HepG2 (cell line): ENCODE results near the gene SERPIND1. TPM values are rescaled to one million over a fixed set of nuclear protein-coding genes. Genes with fewer than 3 reads are reported as not detected.

Experiments
- CENPX ChIP-seq: sonication (generic); formaldehyde crosslinking; IDR thresholded peaks from 2 replicates; pipeline ENCODE4 v1.9.0; 2021; ENCODE audit warnings: mild to moderate bottlenecking, missing genetic modification reagents, moderate library complexity
- ELF4 ChIP-seq: sonication (generic); formaldehyde crosslinking; IDR thresholded peaks from 2 replicates; pipeline ENCODE4 v1.5.0; 2020; ENCODE audit warnings: missing genetic modification reagents, mild to moderate bottlenecking, moderate library complexity, borderline replicate concordance
- FOXA1 ChIP-seq, 2 experiments: fragments of 450-650 bp in 1 of 2; sonication (generic) in 1 of 2; formaldehyde crosslinking in 1 of 2; IDR thresholded peaks; 2 replicates each; pipeline versions ENCODE4 v1.4.0 to v1.6.1; 2016 to 2020; ENCODE audit warnings: missing genetic modification reagents in 1 of 2
- FOXP1 ChIP-seq, 2 experiments: fragments of 450-650 bp in 1 of 2; IDR thresholded peaks; 2 replicates each; pipeline ENCODE4 v1.6.1; 2017 to 2018; ENCODE audit warnings: antibody characterized with exemption in 1 of 2
- GFI1 ChIP-seq: sonication (generic); formaldehyde crosslinking; IDR thresholded peaks from 2 replicates; pipeline ENCODE4 v1.5.0; 2020; ENCODE audit warnings: missing genetic modification reagents, mild to moderate bottlenecking, borderline replicate concordance
- HDAC1 ChIP-seq: sonication (generic); formaldehyde crosslinking; IDR thresholded peaks from 2 replicates; pipeline ENCODE4 v1.5.1; 2020; ENCODE audit warnings: mild to moderate bottlenecking, missing genetic modification reagents
- KDM6A ChIP-seq: IDR thresholded peaks from 2 replicates; pipeline ENCODE4 v1.6.1; 2016; ENCODE audit warnings: low read depth
- MBNL3 ChIP-seq: fragments of 250-450 bp; sonication (Bioruptor Pico); conservative IDR thresholded peaks from 2 replicates; pipeline ENCODE4 v1.8.0; 2022; ENCODE audit warnings: mild to moderate bottlenecking, inconsistent platforms
- MED1 ChIP-seq: sonication (generic); formaldehyde crosslinking; IDR thresholded peaks from 2 replicates; pipeline ENCODE4 v1.4.0; 2020; ENCODE audit warnings: missing genetic modification reagents
- MZF1 ChIP-seq: sonication (generic); formaldehyde crosslinking; IDR thresholded peaks from 2 replicates; pipeline ENCODE4 v1.8.1; 2023; ENCODE audit warnings: mild to moderate bottlenecking, missing genetic modification reagents, borderline replicate concordance
- NFE2 ChIP-seq: sonication (generic); formaldehyde crosslinking; IDR thresholded peaks from 2 replicates; pipeline ENCODE4 v1.4.0; 2020; ENCODE audit warnings: missing genetic modification reagents
- NFRKB ChIP-seq: fragments of 450-650 bp; IDR thresholded peaks from 2 replicates; pipeline ENCODE4 v1.6.1; 2017
- SALL1 ChIP-seq: sonication (generic); formaldehyde crosslinking; IDR thresholded peaks from 2 replicates; pipeline ENCODE4 v1.8.0; 2022; ENCODE audit warnings: mild to moderate bottlenecking, missing genetic modification reagents
- SNAI1 ChIP-seq: sonication (generic); formaldehyde crosslinking; IDR thresholded peaks from 2 replicates; pipeline ENCODE4 v1.5.0; 2020; ENCODE audit warnings: mild to moderate bottlenecking, missing genetic modification reagents, borderline replicate concordance
- TCF7L2 ChIP-seq: IDR thresholded peaks from 2 replicates; pipeline ENCODE4 v1.6.1; 2011; ENCODE audit warnings: mild to moderate bottlenecking, low read depth, low read length, moderate library complexity
- TEAD2 ChIP-seq: sonication (generic); formaldehyde crosslinking; IDR thresholded peaks from 2 replicates; pipeline ENCODE4 v1.9.0; 2021; ENCODE audit warnings: missing genetic modification reagents
- ZNF251 ChIP-seq: sonication (generic); formaldehyde crosslinking; IDR thresholded peaks from 2 replicates; pipeline ENCODE4 v1.9.0; 2021; ENCODE audit warnings: mild to moderate bottlenecking, missing genetic modification reagents
- ZNF432 ChIP-seq: sonication (generic); formaldehyde crosslinking; IDR thresholded peaks from 2 replicates; pipeline ENCODE4 v1.5.0; 2020; ENCODE audit warnings: missing genetic modification reagents, mild to moderate bottlenecking, borderline replicate concordance
- ZNF644 ChIP-seq: IDR thresholded peaks from 2 replicates; pipeline ENCODE4 v1.6.1; 2016; ENCODE audit warnings: low read depth
- ZNF7 ChIP-seq: IDR thresholded peaks from 2 replicates; pipeline ENCODE4 v1.6.1; 2016; ENCODE audit warnings: missing biosample characterization, missing genetic modification reagents
- ZNF709 ChIP-seq: sonication (generic); formaldehyde crosslinking; IDR thresholded peaks from 2 replicates; pipeline ENCODE4 v1.5.0; 2020; ENCODE audit warnings: mild to moderate bottlenecking, missing genetic modification reagents
- ZNF878 ChIP-seq: sonication (generic); formaldehyde crosslinking; IDR thresholded peaks from 2 replicates; pipeline ENCODE4 v1.8.1; 2023; ENCODE audit warnings: mild to moderate bottlenecking, missing genetic modification reagents, moderate library complexity
- ZSCAN29 ChIP-seq: sonication (generic); formaldehyde crosslinking; conservative IDR thresholded peaks from 2 replicates; pipeline ENCODE4 v1.4.0; 2020; ENCODE audit warnings: mild to moderate bottlenecking, missing genetic modification reagents
- polyA plus RNA-seq, 8 experiments: library from polyadenylated mRNA; depleted of rRNA in 3 of 8; stranded (reverse) in 7 of 8; unstranded in 1 of 8; fragments of >200 nt; fragmentation: Illumina TruSeq in 4 of 8; extraction: Trizol in 4 of 8; gene quantifications; 2 replicates each; pipeline versions ENCODE4 v1.2.1 to v1.2.3, GENCODE V29; 2011 to 2016; ENCODE audit warnings: low read depth in 4 of 8, missing spikeins in 1 of 8, mixed read lengths in 1 of 8; ENCODE audit not compliant: insufficient read depth in 1 of 8
- total RNA-seq, 5 experiments: library from RNA; depleted of rRNA; stranded (reverse); fragments of >200 nt; fragmentation: Illumina TruSeq; extraction: Trizol; gene quantifications; 2 replicates each; pipeline ENCODE4 v1.2.3, GENCODE V29; 2016; ENCODE audit warnings: low read depth in 1 of 5
- TF ChIP-seq, protein P1 (sequence below): sonication (generic); formaldehyde crosslinking; IDR thresholded peaks from 2 replicates; pipeline ENCODE4 v1.4.0; 2020; ENCODE audit warnings: mild to moderate bottlenecking, low read depth, missing genetic modification reagents
- TF ChIP-seq, protein P2 (sequence below): IDR thresholded peaks from 2 replicates; pipeline ENCODE4 v1.6.1; 2016; ENCODE audit warnings: low read depth, borderline replicate concordance
- TF ChIP-seq, protein P3 (sequence below): IDR thresholded peaks from 2 replicates; pipeline ENCODE4 v1.6.1; 2016; ENCODE audit warnings: control low read depth
- TF ChIP-seq, protein P4 (sequence below): sonication (generic); formaldehyde crosslinking; IDR thresholded peaks from 2 replicates; pipeline ENCODE4 v1.5.1; 2020; ENCODE audit warnings: mild to moderate bottlenecking, missing genetic modification reagents, moderate library complexity
- TF ChIP-seq, protein P5 (sequence below): sonication (generic); formaldehyde crosslinking; IDR thresholded peaks from 2 replicates; pipeline ENCODE4 v1.4.0; 2020; ENCODE audit warnings: missing genetic modification reagents

The SERPIND1 gene
- total and polyA plus RNA-seq, 2 of the 13 experiments (the other 11 are each of a cell fraction or from before 2014, with no cell fraction given), result 111 to 350 TPM

DNA sequence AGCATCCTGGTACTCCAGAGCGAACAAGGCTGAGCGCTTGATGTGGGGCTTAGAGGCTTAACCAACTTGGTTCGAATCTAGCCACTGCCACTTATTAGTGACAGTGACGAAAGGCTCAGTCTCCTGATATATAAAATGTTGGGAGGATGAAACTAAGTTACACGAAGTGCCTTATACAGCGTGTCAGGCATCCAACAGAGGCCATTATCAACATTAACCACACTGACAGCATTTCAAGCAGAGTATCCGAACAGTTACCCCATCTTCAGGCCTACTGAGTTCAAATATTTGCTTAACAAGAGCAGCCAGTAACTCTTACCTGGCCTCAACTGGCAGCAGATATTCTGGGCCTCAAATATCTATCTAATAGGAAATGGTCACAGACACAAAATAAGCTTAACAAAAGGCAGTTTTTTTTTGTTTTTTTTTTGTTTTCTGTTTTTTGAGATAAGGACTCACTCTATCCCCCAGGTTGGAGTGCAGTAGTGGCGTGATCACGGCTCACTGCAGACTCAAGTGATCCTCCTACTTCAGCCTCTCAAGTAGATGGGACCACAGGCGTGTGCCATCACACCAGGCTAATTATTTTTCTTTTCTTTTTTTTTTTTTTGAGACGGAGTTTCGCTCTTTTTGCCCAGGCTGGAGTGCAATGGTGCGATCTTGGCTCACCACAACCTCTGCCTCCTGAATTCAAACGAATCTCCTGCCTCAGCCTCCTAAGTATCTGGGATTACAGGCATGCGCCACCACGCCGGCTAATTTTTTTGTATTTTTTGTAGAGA is 2.9 kb downstream of the SERPIND1 start (continued):
- TF ChIP-seq, protein P1, sequence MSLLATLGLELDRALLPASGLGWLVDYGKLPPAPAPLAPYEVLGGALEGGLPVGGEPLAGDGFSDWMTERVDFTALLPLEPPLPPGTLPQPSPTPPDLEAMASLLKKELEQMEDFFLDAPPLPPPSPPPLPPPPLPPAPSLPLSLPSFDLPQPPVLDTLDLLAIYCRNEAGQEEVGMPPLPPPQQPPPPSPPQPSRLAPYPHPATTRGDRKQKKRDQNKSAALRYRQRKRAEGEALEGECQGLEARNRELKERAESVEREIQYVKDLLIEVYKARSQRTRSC (CRISPR knock-in tag), result no peak
- TF ChIP-seq ZNF644 (CRISPR knock-in tag), result 0 out of 2 replicates have a peak, but pooled peaks have one; percentile 30
- TF ChIP-seq MZF1 (CRISPR knock-in tag), result no peak
- TF ChIP-seq TEAD2 (CRISPR knock-in tag), result no peak
- no peak for TF ChIP-seq TCF7L2
- TF ChIP-seq GFI1 (CRISPR knock-in tag), result 0 out of 2 replicates have a peak, but pooled peaks have one; percentile 26
- TF ChIP-seq, protein P2, sequence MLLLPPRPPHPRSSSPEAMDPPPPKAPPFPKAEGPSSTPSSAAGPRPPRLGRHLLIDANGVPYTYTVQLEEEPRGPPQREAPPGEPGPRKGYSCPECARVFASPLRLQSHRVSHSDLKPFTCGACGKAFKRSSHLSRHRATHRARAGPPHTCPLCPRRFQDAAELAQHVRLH (CRISPR knock-in tag), result no peak
- no peak for TF ChIP-seq NFE2 (CRISPR knock-in tag)
- no peak for TF ChIP-seq CENPX (CRISPR knock-in tag)
- no peak for TF ChIP-seq HDAC1
- no peak for TF ChIP-seq FOXA1 (IDR thresholded peaks at IDR 0.05)
- TF ChIP-seq FOXA1 (CRISPR knock-in tag; IDR thresholded peaks at IDR 0.05), result peak; percentile 64
- TF ChIP-seq, protein P3, sequence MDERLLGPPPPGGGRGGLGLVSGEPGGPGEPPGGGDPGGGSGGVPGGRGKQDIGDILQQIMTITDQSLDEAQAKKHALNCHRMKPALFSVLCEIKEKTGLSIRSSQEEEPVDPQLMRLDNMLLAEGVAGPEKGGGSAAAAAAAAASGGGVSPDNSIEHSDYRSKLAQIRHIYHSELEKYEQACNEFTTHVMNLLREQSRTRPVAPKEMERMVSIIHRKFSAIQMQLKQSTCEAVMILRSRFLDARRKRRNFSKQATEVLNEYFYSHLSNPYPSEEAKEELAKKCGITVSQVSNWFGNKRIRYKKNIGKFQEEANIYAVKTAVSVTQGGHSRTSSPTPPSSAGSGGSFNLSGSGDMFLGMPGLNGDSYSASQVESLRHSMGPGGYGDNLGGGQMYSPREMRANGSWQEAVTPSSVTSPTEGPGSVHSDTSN (CRISPR knock-in tag), result no peak
- no peak for TF ChIP-seq ZNF878 (CRISPR knock-in tag)
- no peak for TF ChIP-seq ZNF7 (CRISPR knock-in tag)
- TF ChIP-seq MED1 (CRISPR knock-in tag), result peak; percentile 81
- no peak for TF ChIP-seq FOXP1 (IDR thresholded peaks at IDR 0.05)
- peak; percentile 40; the same call in 1 of the 2 replicates for TF ChIP-seq FOXP1 (CRISPR knock-in tag; IDR thresholded peaks at IDR 0.05)
- no peak for TF ChIP-seq ELF4 (CRISPR knock-in tag)
- 0 out of 2 replicates have a peak, but pooled peaks have one; percentile 34 for TF ChIP-seq KDM6A (CRISPR knock-in tag)
- TF ChIP-seq, protein P4, sequence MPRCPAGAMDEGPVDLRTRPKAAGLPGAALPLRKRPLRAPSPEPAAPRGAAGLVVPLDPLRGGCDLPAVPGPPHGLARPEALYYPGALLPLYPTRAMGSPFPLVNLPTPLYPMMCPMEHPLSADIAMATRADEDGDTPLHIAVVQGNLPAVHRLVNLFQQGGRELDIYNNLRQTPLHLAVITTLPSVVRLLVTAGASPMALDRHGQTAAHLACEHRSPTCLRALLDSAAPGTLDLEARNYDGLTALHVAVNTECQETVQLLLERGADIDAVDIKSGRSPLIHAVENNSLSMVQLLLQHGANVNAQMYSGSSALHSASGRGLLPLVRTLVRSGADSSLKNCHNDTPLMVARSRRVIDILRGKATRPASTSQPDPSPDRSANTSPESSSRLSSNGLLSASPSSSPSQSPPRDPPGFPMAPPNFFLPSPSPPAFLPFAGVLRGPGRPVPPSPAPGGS (CRISPR knock-in tag), result no peak
- TF ChIP-seq, protein P5, sequence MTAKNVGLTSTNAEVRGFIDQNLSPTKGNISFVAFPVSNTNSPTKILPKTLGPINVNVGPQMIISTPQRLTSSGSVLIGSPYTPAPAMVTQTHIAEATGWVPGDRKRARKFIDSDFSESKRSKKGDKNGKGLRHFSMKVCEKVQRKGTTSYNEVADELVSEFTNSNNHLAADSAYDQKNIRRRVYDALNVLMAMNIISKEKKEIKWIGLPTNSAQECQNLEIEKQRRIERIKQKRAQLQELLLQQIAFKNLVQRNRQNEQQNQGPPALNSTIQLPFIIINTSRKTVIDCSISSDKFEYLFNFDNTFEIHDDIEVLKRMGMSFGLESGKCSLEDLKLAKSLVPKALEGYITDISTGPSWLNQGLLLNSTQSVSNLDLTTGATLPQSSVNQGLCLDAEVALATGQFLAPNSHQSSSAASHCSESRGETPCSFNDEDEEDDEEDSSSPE (CRISPR knock-in tag), result 0 out of 2 replicates have a peak, but pooled peaks have one; percentile 30
- TF ChIP-seq ZNF251 (CRISPR knock-in tag), result no peak
- no peak for TF ChIP-seq MBNL3 (CRISPR knock-in tag)
- no peak for TF ChIP-seq SALL1 (CRISPR knock-in tag)
- TF ChIP-seq ZNF432 (CRISPR knock-in tag), result no peak
- no peak for TF ChIP-seq ZSCAN29 (CRISPR knock-in tag)
- no peak for TF ChIP-seq NFRKB
- TF ChIP-seq ZNF709 (CRISPR knock-in tag), result no peak
- TF ChIP-seq SNAI1, result 0 out of 2 replicates have a peak, but pooled peaks have one; percentile 3
